GM18508 (cell line): ENCODE data around the gene KIF1A.

Source experiments
- ATAC-seq: cut with Tn5 transposase; IDR thresholded peaks from one replicate; pipeline ENCODE4 v1.9.1; 2021; ENCODE audit warnings: moderate number of reproducible peaks; ENCODE audit not compliant: insufficient read depth, unreplicated experiment

KIF1A gene

DNA sequence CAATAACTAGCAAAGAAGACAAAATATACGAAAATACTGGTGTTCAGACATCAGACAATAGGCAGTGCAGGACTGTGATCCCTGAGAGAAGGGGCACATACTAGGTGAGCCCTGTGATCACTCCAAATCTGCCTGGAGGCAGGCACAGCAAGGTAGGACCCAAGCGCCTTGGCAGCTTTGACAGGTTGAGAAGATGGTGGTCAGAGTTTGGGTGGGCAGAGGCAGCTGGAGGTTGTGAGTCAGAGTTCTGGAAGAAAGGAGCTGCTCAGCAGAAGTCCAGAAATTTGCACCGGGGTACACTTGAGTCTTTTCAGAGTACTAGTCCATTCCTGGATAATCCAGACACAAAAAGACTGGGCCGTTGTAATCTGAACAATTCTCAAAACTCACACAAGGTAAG is 14.0 kb downstream of the KIF1A start:
- no peak for ATAC-seq

DNA sequence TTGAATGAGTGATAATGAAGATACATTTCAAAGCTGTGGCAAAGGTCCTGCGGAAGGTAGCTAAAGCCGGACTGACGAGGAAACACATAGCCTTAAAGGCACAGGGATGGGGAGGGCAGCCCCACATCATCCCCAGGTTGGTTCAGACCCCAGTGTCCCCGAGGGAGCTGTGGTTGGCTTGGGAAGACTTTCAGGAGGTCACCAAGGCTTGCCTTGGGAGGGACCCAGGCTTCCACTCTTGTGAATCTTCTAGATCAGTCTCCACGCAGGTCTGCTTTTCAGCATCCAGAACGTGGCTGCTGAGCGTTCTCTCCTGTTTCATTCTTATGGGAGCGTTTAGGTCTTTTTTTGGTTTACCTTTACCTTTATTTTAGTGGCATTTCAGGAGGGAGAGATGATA is 16.8 kb downstream of the KIF1A start:
- no peak for ATAC-seq

DNA sequence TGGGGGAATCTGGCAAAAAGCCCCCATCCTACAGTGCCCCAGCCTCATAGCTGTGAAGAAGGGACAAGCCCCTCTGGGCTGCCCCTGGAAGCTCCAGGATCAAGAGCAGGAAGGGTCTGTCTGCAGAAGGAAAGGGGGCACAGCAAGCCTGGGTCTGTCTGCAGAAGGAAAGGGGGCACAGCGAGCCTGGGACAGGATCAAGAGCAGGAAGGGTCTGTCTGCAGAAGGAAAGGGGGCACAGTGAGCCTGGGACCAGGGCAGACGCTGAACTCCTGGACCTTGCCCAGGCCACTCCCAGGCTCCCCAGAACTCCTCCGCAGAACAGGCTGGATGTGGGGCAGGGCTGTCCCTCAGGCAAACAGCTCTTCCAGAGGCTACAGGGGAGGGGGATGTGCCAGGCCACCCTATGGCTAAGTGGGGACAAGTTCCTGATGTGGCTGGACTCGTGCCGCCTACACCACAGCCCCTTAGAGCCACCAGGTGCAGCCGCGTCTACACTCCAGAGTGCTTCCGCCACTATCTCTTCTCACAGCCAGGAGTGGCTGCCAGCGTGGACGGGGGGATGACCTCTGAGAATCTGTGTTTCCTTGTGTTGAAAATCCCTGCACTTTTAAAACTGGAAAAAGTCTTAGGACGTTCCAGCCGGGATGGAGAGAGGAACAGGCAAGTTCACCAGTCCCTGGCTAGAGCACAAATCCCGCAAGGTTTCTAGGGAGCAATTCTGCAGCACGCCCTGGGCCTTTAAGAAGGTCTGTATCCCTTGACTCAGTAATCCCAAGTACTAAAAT is 20.8 kb downstream of the KIF1A start:
- no peak for ATAC-seq

GRCh38 chr2:240798327-240798905 is 21.6 kb downstream of the KIF1A start:
- no peak for ATAC-seq

DNA sequence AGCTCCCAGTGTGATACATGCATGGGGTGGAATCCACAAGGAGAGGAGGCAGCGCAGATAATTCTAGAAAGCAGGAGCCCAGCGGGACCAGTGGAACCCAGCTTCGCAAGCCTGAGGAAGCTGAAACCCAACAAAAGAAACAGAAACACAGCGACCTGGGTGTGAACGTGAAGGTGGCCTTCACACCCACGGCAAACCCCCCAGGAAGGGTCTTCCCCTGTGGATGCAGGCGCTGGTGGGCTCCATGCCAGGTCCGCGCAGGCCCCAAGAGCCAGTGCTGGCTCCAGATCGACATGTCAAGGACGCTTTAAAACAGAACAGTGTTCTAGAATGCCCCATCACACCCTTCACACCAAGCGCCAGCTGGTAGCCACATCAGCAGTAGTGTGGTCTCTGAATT is 22.1 kb downstream of the KIF1A start:
- ATAC-seq: no peak

- no peak for ATAC-seq
These were observed 22.5 kb downstream of the KIF1A start for GRCh38 chr2:240797500-240797895.

GRCh38 chr2:240796543-240797499 is 23.2 kb downstream of the KIF1A start:
- no peak for ATAC-seq

DNA sequence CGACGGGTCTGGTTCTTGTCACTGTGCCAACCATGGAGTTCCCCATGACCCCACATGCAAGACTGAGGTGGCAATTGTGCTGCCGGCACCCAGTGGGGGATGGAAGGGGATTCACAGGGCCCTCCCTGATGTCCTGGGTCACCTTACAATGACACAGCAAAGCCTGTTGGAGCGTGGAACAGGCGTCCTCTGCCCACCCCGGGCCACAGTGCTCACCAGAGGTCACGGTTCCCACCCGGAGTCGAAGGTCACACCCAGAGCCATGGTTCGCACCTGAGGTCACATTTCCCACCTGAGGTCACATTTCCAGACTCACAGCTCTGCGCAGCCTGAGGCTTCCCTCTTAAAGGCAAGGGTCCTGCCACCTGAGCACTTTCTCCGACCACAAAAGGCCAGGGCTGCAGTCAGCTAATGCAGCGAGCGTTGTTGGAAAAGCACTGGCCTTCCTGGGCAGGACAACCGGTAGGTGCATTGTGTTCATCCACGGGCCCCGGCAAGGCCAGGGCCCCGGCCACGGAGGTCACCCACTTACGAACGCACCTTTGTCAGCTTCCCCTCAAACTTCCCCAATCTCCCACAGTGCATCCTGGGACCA is 24.0 kb downstream of the KIF1A start:
- ATAC-seq: no peak

DNA sequence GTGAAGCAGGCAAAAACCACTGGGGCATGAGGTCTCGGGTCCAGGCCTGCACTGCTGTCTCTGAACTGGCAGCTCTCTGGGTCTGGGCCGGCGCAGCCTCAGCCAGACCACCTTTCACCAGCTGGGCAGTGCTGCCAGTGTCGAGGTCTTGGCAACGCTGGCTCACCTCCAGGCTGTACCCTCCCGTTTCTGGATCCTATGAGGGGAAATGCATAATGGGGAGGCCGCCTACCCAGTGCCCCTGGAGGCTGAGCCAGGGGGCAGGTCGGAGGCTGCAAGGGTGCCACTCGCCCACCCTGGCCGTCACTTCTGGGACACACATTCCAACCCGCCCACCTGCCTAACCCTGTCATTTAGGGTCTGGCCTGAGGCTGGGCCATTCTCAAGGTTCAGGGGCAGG is 24.6 kb downstream of the KIF1A start:
- no peak for ATAC-seq

DNA sequence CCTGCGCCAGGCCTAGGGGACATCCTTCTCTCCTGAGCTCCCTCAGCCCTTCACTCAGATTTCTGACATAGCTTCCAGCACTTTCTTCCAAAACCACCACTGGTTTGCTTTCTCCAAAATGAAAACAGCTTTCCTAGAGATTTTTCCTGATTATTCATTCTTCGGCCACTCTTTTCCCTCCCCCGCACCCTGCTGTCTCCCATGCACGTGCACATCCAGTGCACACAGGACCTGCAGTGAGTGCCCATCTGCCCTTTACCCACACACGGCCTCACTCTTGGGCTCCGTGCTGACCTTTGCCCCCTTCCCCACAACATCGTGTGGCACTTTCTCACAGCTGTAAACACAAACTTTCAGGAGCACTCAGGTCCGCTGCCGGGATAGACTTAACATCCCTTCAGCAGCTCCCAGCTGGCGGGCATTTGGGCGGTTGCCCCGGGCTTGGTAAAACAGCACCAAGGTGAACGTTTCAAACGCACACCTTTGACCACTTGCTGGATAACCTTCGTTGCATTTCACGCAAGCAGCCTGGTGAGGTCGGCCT is 25.8 kb downstream of the KIF1A start:
- no peak for ATAC-seq

GRCh38 chr2:240793313-240794177 is 26.5 kb downstream of the KIF1A start:
- no peak for ATAC-seq

GRCh38 chr2:240792629-240793312 is 27.2 kb downstream of the KIF1A start:
- no peak for ATAC-seq

DNA sequence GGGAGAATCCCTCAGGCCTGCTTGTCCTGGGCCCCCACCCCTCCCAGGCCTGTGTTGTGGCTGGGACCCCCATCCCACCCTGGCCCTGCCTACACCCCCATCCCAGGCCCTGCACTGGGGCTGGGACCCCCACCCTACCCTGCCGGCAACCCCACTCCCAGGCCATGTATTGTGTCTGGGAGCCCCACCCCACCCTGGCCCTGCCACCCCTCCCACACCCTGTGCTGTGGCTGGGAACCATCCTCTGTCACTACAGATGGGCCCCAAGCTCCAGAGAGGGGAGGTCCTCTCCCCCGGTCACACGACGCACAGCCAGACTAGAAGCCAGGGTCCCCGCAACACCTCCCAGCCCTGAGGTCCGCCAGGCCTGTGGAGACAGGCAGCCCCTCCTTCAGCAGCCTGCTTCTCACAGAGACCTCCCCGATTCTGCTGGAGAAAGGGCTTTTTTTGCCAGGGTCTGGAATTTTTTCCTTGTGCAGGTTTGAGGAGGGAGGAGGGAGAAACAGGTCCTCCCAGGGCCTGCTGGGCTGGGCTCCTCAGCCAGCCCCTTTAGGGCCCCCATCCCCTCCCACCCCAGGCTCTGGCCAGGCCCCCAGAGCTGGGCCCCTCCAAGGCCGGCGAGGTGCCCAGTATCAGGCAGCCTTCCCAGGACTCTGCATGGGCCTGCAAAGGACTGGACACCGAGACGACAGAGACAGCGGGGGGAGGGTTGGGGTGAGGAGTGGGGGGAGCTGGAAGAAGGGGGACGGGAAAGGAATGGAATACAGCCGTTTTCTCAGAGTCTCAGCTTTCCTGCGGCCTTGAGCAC is 28.0 kb downstream of the KIF1A start:
- no peak for ATAC-seq

DNA sequence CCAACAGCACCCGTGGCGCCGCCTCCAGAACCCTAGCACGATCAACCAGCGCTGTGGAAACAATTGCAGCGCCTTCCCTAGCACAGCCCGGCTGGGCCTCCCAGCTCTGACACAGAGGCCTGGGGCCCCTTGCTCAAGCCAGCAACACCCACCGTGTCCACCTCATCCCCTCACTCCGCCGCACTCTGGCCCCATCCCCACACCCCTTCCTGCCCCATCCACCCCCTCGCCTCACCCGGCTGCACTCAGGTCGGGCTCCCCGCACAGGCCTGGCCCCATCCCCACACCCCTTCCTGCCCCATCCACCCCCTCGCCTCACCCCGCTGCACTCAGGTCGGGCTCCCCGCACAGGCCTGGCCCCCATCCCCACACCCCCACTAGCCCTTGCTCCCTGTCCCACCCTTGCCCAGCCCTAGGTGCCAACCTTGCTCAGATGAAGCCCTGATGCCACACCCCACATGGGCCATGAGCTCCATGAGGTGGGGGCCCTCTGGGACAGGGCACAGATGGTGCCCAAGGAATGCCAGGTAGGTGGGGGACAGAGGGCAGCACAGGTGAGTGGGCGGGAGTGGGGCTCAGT is 28.7 kb downstream of the KIF1A start:
- no peak for ATAC-seq

DNA sequence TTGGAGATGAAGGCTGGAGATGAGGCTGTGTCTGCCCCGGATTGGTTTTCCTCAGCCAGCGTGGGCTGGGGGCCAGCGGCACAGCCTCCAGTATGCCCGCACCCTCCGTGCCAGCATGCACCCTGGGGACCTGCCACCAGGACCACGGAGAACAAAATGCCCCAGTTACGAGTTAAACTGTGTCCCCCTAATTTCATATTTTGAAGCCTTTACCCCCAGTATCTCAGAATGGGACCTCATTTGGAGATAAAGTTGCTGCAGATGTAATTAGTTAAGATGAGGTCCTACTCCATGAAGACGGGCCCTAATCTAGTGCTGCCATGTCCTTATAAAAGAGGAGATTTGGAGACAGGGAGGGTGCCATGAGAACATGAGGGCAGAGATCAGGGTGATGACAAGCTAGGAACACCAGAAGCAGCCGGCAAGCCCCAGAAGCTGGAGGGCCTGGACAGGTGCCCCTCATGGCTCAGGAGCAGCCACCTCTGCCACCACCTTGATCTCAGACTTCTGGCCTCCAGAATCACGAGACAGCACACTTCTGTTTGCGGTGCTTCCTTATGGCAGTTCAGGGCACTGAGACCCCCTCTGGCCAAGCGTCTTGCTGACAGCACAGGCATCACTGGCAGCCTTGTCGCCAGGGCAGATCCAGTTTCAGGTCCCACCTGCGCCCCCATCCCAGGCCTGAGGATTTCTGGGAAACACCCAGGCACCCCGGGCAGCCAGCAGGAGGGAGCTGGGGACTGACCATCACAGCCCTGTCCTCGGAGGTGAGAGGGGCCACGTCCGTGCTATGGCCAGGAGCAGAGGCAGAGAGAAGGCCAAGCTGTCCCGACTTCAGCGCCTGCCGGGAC is 29.4 kb downstream of the KIF1A start:
- ATAC-seq: no peak

DNA sequence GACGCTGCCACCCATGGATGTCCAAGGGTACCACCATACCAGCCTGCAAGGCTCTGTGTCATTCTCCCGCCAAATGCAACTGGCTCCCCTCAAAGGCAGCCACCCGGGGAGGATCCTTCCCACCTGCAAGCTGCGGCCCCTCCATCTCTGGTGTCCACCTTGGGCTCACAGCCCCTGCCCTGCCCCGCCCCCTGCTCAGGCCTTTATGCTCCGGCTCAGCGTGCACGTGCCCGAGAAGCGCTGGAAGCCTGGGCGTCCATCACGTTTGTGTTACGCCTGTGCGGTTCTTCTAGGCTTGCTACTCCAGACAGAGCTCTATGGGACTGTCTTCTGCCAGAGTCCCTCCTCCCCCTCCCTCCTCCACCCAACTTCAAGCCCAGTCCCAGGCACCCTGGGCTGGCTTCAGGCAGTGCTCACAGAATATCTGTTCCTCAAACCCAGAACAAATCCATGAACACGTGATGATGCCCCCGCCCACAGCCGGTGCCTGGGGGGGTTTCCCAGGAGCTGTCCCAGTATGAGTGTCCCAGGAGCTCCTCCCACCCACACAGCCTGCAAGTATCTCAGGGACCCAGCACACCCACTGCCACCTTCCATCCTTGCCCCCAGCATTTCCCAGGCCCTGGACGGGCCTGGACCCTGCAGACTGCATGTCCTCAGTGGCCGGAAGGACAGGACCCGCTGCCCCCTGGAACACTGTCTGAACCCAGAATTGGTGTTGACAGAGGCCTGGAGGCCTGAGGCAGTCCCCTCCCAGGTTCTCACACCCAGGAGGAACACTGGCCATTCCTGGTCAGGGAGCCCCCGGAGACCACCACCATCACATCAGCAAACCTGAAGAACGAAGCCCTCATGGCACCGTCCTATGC is 30.3 kb downstream of the KIF1A start:
- no peak for ATAC-seq
